Measurements from ENCODE around the gene ZNF862. TPM values are rescaled to one million over a fixed set of nuclear protein-coding genes. Genes with fewer than 3 reads are reported as not detected.
"Not testable (repeated sequence)": the region's sequence is repeated elsewhere in the genome, so short reads cannot be mapped to it uniquely, and the experiment has no call there.

ZNF862 gene
- total and polyA plus RNA-seq, 7 experiments from 2014 or later, result 9.1 to 112 (median 39.0) TPM

DNA sequence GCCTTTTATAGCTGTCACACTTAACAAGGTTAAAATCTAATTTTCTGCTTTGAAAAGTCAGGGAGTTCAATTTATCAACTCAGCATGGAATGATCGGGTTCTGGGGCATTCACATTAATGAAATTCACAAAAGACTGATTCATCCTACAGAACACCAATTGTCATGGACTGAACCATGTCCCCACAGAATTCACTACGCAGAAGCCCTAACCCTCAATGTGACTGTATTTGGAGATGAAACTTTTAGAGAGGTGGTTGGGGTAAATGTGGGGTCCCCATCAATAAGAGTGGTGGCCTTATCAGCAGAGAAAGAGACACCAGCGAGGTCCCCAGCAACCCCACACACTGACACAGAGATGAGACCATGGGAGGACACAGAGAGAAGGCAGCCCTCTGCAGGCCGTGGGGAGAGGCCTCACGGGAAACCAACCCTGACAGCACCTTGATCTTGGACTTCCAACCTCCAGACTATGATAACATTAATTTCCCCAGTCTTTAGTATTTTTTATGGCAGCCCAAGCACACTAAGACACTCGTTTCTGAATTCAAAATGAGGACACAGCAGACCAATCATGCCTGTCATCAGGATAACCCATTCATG, 69.7 kb downstream of the ZNF862 start:
- H3K27ac ChIP-seq (ENCODE audit: low read depth, low read length); H3K4me1 Mint-ChIP-seq; H3K36me3 Mint-ChIP-seq; H3K9me3 Mint-ChIP-seq; ATAC-seq; intact Hi-C loops (cut with micrococcal nuclease); CTCF ChIA-PET; H3K36me3 ChIP-seq (ENCODE audit: control insufficient read depth in 2 of 3, insufficient read depth in 3 of 3, low read length in 3 of 3); H3K27me3 Mint-ChIP-seq; H3K4me1 ChIP-seq (ENCODE audit: control insufficient read depth in 2 of 2, insufficient read depth in 2 of 2, low read length in 2 of 2); H3K4me3 Mint-ChIP-seq; H3K27ac Mint-ChIP-seq; POLR2A ChIA-PET; H3K27me3 ChIP-seq (ENCODE audit: control insufficient read depth in 2 of 2, insufficient read depth in 2 of 2, low read length in 2 of 2); DNase-seq; H3K4me3 ChIP-seq (ENCODE audit: low read length); H3K9me3 ChIP-seq (ENCODE audit: control insufficient read depth in 2 of 3, low read length in 3 of 3): not testable (repeated sequence)

DNA sequence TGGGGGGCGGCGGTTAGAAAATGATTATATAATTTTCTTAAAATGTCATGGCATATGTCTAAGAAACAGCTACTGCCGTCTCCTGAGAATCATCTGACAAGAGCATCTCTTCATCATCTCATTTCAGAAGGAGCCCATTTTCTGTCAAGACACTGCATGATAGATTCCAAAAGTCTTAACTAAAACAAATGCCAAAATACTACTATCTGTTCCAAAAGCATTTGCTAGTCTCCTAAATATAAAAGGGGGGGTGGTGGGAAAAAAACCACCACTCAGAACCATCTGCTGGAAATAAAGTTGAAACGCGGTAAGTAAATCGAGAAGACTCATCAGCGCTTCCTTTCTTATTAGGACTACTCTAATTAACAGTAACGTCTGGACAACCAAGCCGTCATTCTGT, 72.0 kb downstream of the ZNF862 start:
- H3K27ac Mint-ChIP-seq; H3K36me3 Mint-ChIP-seq; H3K27me3 ChIP-seq (ENCODE audit: control insufficient read depth in 2 of 2, insufficient read depth in 2 of 2, low read length in 2 of 2); H3K36me3 ChIP-seq (ENCODE audit: control insufficient read depth in 2 of 3, insufficient read depth in 3 of 3, low read length in 3 of 3); H3K4me1 Mint-ChIP-seq; DNase-seq; H3K9me3 Mint-ChIP-seq; CTCF ChIA-PET; POLR2A ChIA-PET; ATAC-seq; intact Hi-C loops (cut with micrococcal nuclease); H3K27me3 Mint-ChIP-seq; H3K4me1 ChIP-seq (ENCODE audit: control insufficient read depth in 2 of 2, insufficient read depth in 2 of 2, low read length in 2 of 2); H3K27ac ChIP-seq (ENCODE audit: low read depth, low read length); H3K4me3 Mint-ChIP-seq; H3K9me3 ChIP-seq (ENCODE audit: control insufficient read depth in 2 of 3, low read length in 3 of 3); H3K4me3 ChIP-seq (ENCODE audit: low read length): not testable (repeated sequence)

DNA sequence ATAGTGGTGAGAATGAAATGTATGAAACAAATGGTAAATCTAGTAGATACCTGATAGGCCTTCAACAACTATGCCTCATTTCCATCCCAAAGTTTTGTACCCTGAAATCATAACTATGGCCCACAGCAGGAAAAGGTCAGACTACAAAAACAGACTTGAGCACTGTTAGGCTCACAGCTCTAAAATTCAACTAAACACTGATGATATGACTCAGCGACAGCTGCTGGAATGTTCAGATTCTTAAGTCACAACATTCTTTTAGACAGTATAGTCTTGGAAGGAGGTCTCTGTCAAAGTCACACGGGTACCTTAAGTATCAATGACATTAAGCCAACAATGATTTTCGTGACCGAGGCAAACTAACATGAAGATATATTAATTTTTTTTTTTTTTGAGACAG, 74.0 kb downstream of the ZNF862 start:
- H3K27me3 Mint-ChIP-seq; H3K4me3 Mint-ChIP-seq; POLR2A ChIA-PET; DNase-seq; H3K9me3 ChIP-seq (ENCODE audit: control insufficient read depth in 2 of 3, low read length in 3 of 3); H3K36me3 Mint-ChIP-seq; H3K27ac ChIP-seq (ENCODE audit: low read depth, low read length); ATAC-seq; H3K9me3 Mint-ChIP-seq; H3K36me3 ChIP-seq (ENCODE audit: control insufficient read depth in 2 of 3, insufficient read depth in 3 of 3, low read length in 3 of 3); CTCF ChIA-PET; H3K27ac Mint-ChIP-seq; intact Hi-C loops (cut with micrococcal nuclease); H3K4me1 Mint-ChIP-seq; H3K27me3 ChIP-seq (ENCODE audit: control insufficient read depth in 2 of 2, insufficient read depth in 2 of 2, low read length in 2 of 2); H3K4me3 ChIP-seq (ENCODE audit: low read length); H3K4me1 ChIP-seq (ENCODE audit: control insufficient read depth in 2 of 2, insufficient read depth in 2 of 2, low read length in 2 of 2): not testable (repeated sequence)

Other genes with a start within 250 kb of the ZNF862 start
- 10 to 100 TPM in 1 of 5 experiments, 1 to 10 TPM in 3, under 1 TPM in 1; 0.17 to 33.1 (median 4.5) TPM for gene ZNF467, start 64.8 kb upstream of the ZNF862 start, total RNA-seq
- 1 to 10 TPM; 6.8 to 9.8 TPM for gene ZNF467, start 64.8 kb upstream of the ZNF862 start, polyA plus RNA-seq
- gene ATP6V0E2, start 35.6 kb downstream of the ZNF862 start, total RNA-seq, result 10 to 100 TPM; 32.7 to 84.0 (median 55.4) TPM
- 100 to 1,000 TPM; 199 to 240 TPM for gene ATP6V0E2, start 35.6 kb downstream of the ZNF862 start, polyA plus RNA-seq